Fibroblast of skin of back (primary cell): ENCODE results near the gene SEPTIN14.
"Not testable (repeated sequence)": the region's sequence is repeated elsewhere in the genome, so short reads cannot be mapped to it uniquely, and the experiment has no call there.

Experiments
- DNase-seq: peaks from one replicate; pipeline ENCODE4 v3.0.0-alpha.2; 2013

The SEPTIN14 gene

DNA sequence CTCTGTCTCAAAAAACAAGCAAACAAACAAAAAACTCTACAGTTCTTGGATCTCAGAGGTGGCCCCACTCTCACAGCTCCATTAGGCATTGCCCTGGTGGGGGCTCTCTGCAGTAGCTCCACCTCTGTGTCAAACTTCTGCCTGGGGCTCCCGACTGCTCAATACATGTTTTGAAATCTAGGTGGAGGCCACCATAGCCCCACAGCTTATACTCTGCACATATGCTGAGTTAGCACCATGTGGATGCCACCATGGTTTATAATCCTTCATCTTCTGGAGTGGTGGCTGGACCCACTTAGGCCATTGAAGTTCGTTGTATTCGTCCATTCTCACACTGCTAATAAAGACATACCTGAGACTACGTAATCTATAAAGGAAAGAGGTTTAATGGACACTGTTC, 78.4 kb downstream of the SEPTIN14 start:
- DNase-seq: no peak

DNA sequence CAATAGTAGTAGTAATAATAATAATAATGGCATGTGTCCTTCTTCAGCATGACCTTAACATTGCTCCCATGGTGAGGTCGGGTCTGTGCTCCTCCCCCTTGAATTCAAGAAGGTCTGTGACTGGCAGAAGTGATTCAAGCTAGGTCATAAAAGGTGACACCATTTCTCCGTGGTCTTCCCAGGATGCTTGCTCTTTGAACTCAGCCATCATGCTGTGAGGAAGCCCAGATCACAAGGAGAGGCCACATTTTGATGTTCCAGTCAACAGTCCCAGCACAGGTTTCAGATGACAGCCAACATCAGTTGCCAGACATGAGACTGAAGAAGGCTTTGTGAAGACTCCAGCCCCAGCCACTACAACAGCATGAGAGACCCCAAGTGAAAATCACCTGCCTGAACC, 83.9 kb downstream of the SEPTIN14 start:
- DNase-seq: no peak

GRCh38 chr7:55776196-55776595, 86.4 kb downstream of the SEPTIN14 start:
- DNase-seq: no peak

GRCh38 chr7:55775051-55775420, 87.5 kb downstream of the SEPTIN14 start:
- no peak for DNase-seq

- DNase-seq: no peak
Measured at GRCh38 chr7:55774327-55775050, 88.1 kb downstream of the SEPTIN14 start.

GRCh38 chr7:55770778-55771177, 91.8 kb downstream of the SEPTIN14 start:
- DNase-seq: no peak

DNA sequence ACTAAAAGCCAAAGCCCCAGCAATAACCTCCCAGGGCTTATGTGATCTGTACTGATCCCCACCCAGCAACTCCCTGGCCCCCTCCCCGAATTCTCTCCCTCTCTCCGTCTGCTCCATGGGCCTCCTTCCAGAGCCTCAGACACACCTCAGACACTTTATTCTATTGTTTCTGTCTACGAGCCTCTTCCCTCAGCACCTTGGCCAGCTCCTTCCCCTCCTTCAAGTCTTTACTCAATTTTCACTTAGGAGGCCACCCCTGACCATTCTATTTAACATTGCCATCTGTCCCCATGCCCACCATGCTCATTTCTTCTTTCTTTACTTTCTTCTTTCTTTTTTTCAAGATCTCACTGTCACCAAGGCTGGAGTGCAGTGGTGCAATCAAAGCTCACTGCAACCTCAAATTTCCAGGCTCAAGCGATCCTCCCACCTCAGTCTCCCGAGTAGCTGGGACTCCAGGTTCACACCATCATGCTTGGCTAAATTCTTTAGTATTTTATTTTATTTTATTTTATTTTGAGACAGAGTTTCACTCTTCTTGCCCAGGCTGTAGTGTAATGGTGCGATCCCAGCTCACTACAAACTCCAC, 109.2 kb downstream of the SEPTIN14 start:
- DNase-seq: not testable (repeated sequence)

DNA sequence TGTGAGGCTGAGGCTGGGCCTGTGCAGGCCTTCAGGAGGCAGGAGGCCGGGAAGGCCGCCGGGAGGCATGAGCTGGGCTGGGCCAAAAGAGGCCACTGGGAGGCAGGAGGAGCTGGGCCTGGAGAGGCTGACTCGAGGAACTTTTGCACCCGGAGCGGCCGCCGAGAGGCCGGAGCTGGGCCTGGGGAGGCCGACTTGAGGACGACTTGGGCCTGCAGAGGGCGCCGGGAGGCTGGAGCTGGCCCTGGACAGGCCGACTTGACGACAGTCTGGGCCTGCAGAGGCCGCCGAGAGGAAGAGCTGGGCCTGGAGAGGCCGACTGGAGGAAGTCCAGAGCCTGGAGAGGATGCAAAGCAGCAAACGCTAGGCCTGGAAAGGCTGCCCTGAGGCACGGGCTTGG, 117.8 kb downstream of the SEPTIN14 start:
- not testable (repeated sequence) for DNase-seq
